ENCODE results near the gene KRIT1.

Gene KRIT1

DNA sequence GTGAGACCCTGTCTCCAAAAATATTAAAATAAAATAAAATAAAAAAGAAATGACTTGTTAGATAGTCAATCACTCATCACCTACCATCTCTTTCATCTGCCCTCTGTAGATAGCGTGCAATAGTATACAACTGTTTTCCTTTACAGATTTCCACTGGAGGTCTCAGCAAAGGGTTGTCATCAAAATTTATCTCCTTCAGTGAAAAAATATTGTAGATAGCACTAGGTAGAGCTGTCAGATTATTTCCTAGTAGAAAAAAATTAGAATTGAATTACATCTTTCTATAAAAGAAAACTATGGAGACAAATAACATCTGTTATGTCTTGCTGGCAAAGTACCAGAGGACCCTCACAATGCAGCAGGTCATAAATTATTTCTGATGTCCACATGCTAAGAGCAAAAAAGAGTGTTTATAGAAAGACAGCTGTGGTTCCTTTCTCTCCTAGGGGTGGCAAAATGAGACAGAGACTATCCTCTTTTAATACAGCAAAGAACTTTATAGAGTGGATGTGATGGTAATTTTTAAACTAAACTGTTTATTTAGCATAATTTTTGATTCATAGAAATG is 95.2 kb downstream of the KRIT1 start:
- no peak for DNase-seq

- DNase-seq = no peak
Measured at GRCh38 chr7:92149736-92150239, 95.9 kb downstream of the KRIT1 start.
